Measurements from ENCODE around the gene ZAR1L.
"Not testable (repeated sequence)": the region's sequence is repeated elsewhere in the genome, so short reads cannot be mapped to it uniquely, and the experiment has no call there.

Gene ZAR1L

GRCh38 chr13:32315238-32316027 lies at the start of gene ZAR1L, which contains the start of gene BRCA2:
Gene ZAR1L, minus strand, starts transcription at chr13:32315363. Its CDS starts 3,438 bp downstream, at chr13:32311925.
Gene BRCA2, plus strand, starts transcription at chr13:32315508. Its CDS starts 953 bp downstream, at chr13:32316461.
- H3K36me3 Mint-ChIP-seq = peaks cover 10% of the 10 kb centered on the region
- H3K4me1 Mint-ChIP-seq = peaks cover 6% of the 10 kb centered on the region
- H3K4me3 Mint-ChIP-seq = peak within 1 kb of the TSS; percentile 94
- ATAC-seq = peak; percentile 99
- H3K9me3 Mint-ChIP-seq = no peaks in the 10 kb centered on the region
- H3K27ac Mint-ChIP-seq = peak within 1 kb of the TSS; percentile 99
- no peaks in the 10 kb centered on the region for H3K27me3 Mint-ChIP-seq

GRCh38 chr13:32362574-32362973 lies 47.4 kb upstream of the ZAR1L start:
- no peaks in the 10 kb centered on the region for H3K4me1 Mint-ChIP-seq
- H3K27me3 Mint-ChIP-seq = no peaks in the 10 kb centered on the region
- no peak overlapping the region for H3K27ac Mint-ChIP-seq
- no peaks in the 10 kb centered on the region for H3K9me3 Mint-ChIP-seq
- H3K4me3 Mint-ChIP-seq = no peak overlapping the region
- peaks cover 30% of the 10 kb centered on the region for H3K36me3 Mint-ChIP-seq
- ATAC-seq = no peak

- not testable (repeated sequence) for H3K27me3 Mint-ChIP-seq
These were observed 40.8 kb upstream of the ZAR1L start for GRCh38 chr13:32355935-32356334.

GRCh38 chr13:32354040-32354439 lies 38.9 kb upstream of the ZAR1L start:
- no peaks in the 10 kb centered on the region for H3K27me3 Mint-ChIP-seq
- peaks cover 23% of the 10 kb centered on the region for H3K36me3 Mint-ChIP-seq
- ATAC-seq = peak; percentile 67
- no peak overlapping the region for H3K4me3 Mint-ChIP-seq
- H3K4me1 Mint-ChIP-seq = no peaks in the 10 kb centered on the region
- H3K27ac Mint-ChIP-seq = no peak overlapping the region
- no peaks in the 10 kb centered on the region for H3K9me3 Mint-ChIP-seq

More at GRCh38 chr13:32355935-32356334, 40.8 kb upstream of the ZAR1L start:
- H3K27ac Mint-ChIP-seq, H3K4me1 Mint-ChIP-seq, H3K4me3 Mint-ChIP-seq, ATAC-seq, H3K9me3 Mint-ChIP-seq: not testable (repeated sequence)
- peaks cover 23% of the 10 kb centered on the region for H3K36me3 Mint-ChIP-seq

- H3K9me3 Mint-ChIP-seq, H3K27me3 Mint-ChIP-seq, ATAC-seq, H3K27ac Mint-ChIP-seq, H3K4me3 Mint-ChIP-seq, H3K4me1 Mint-ChIP-seq: not testable (repeated sequence)
- peaks cover 35% of the 10 kb centered on the region for H3K36me3 Mint-ChIP-seq
These were observed 35.8 kb upstream of the ZAR1L start for GRCh38 chr13:32350839-32351441.

- H3K4me3 Mint-ChIP-seq = no peak overlapping the region
- no peak for ATAC-seq
- H3K27me3 Mint-ChIP-seq = no peaks in the 10 kb centered on the region
- H3K4me1 Mint-ChIP-seq = no peaks in the 10 kb centered on the region
- no peaks in the 10 kb centered on the region for H3K9me3 Mint-ChIP-seq
- H3K27ac Mint-ChIP-seq = no peak overlapping the region
- H3K36me3 Mint-ChIP-seq = peaks cover 35% of the 10 kb centered on the region
These were observed 32.5 kb upstream of the ZAR1L start for GRCh38 chr13:32347651-32348050.

- H3K36me3 Mint-ChIP-seq = peaks cover 13% of the 10 kb centered on the region
- no peaks in the 10 kb centered on the region for H3K27me3 Mint-ChIP-seq
- H3K4me1 Mint-ChIP-seq = no peaks in the 10 kb centered on the region
- H3K27ac Mint-ChIP-seq = no peak overlapping the region
- no peak overlapping the region for H3K4me3 Mint-ChIP-seq
- ATAC-seq = no peak
- no peaks in the 10 kb centered on the region for H3K9me3 Mint-ChIP-seq
These were observed 25.8 kb upstream of the ZAR1L start for GRCh38 chr13:32340914-32341313.

- no peak overlapping the region for H3K4me3 Mint-ChIP-seq
- peaks cover 48% of the 10 kb centered on the region for H3K36me3 Mint-ChIP-seq
- no peak overlapping the region for H3K27ac Mint-ChIP-seq
- H3K9me3 Mint-ChIP-seq = peaks cover 3% of the 10 kb centered on the region
- no peaks in the 10 kb centered on the region for H3K4me1 Mint-ChIP-seq
- no peaks in the 10 kb centered on the region for H3K27me3 Mint-ChIP-seq
- no peak for ATAC-seq
These were observed 19.5 kb upstream of the ZAR1L start for GRCh38 chr13:32334671-32335070.

- H3K27ac Mint-ChIP-seq = no peak overlapping the region
- ATAC-seq = no peak
- peaks cover 34% of the 10 kb centered on the region for H3K36me3 Mint-ChIP-seq
- no peaks in the 10 kb centered on the region for H3K27me3 Mint-ChIP-seq
- no peaks in the 10 kb centered on the region for H3K4me1 Mint-ChIP-seq
- peaks cover 3% of the 10 kb centered on the region for H3K9me3 Mint-ChIP-seq
- H3K4me3 Mint-ChIP-seq = no peak overlapping the region
These were observed 15.3 kb upstream of the ZAR1L start for GRCh38 chr13:32330441-32330840.

GRCh38 chr13:32323912-32324311 lies 8.7 kb upstream of the ZAR1L start:
- no peak for ATAC-seq
- H3K4me3 Mint-ChIP-seq = no peak overlapping the region
- H3K4me1 Mint-ChIP-seq = no peaks in the 10 kb centered on the region
- H3K27me3 Mint-ChIP-seq = no peaks in the 10 kb centered on the region
- H3K27ac Mint-ChIP-seq = no peak overlapping the region
- H3K9me3 Mint-ChIP-seq = no peaks in the 10 kb centered on the region
- H3K36me3 Mint-ChIP-seq = peaks cover 29% of the 10 kb centered on the region

- H3K9me3 Mint-ChIP-seq = no peaks in the 10 kb centered on the region
- H3K36me3 Mint-ChIP-seq = peaks cover 29% of the 10 kb centered on the region
- no peak overlapping the region for H3K27ac Mint-ChIP-seq
- no peak for ATAC-seq
- H3K27me3 Mint-ChIP-seq = no peaks in the 10 kb centered on the region
- no peak overlapping the region for H3K4me3 Mint-ChIP-seq
- no peaks in the 10 kb centered on the region for H3K4me1 Mint-ChIP-seq
These were observed 5.4 kb upstream of the ZAR1L start for GRCh38 chr13:32320528-32320927.

- H3K4me1 Mint-ChIP-seq = peaks cover 6% of the 10 kb centered on the region
These were observed 2.7 kb upstream of the ZAR1L start for GRCh38 chr13:32317716-32318465.

GRCh38 chr13:32316501-32316900 lies 1.3 kb upstream of the ZAR1L start:
- Mint-ChIP-seq H3K27ac (peak overlapping the region; percentile 99), H3K4me1 (peaks cover 6% of the 10 kb centered on the region), H3K4me3 (peak overlapping the region; percentile 94), H3K9me3 (no peaks in the 10 kb centered on the region), H3K27me3 (no peaks in the 10 kb centered on the region), H3K36me3 (peaks cover 12% of the 10 kb centered on the region)
- ATAC-seq = no peak

More at GRCh38 chr13:32317716-32318465, 2.7 kb upstream of the ZAR1L start:
- ATAC-seq = no peak
- no peaks in the 10 kb centered on the region for H3K27me3 Mint-ChIP-seq
- H3K36me3 Mint-ChIP-seq = peaks cover 18% of the 10 kb centered on the region
- no peak overlapping the region for H3K4me3 Mint-ChIP-seq
- H3K9me3 Mint-ChIP-seq = no peaks in the 10 kb centered on the region
- no peak overlapping the region for H3K27ac Mint-ChIP-seq

GRCh38 chr13:32316028-32316339 lies 821 bp upstream of the ZAR1L start:
- peak overlapping the region; percentile 94 for H3K4me3 Mint-ChIP-seq
- peak overlapping the region; percentile 99 for H3K27ac Mint-ChIP-seq
- peaks cover 12% of the 10 kb centered on the region for H3K36me3 Mint-ChIP-seq
- H3K27me3 Mint-ChIP-seq = no peaks in the 10 kb centered on the region
- H3K9me3 Mint-ChIP-seq = no peaks in the 10 kb centered on the region
- peak; percentile 54 for ATAC-seq
- peaks cover 6% of the 10 kb centered on the region for H3K4me1 Mint-ChIP-seq
